Gastroesophageal sphincter (tissue), 3 donors: Measurements from ENCODE around the gene GSK3A.

Source experiments
- CTCF ChIP-seq, 4 experiments: fragments of 200-600 bp in 2 of 4; fragments of 450-650 bp in 2 of 4; sonication (generic) in 1 of 4; IDR thresholded peaks; one replicate each; pipeline ENCODE4 v1.5.1; 2017 to 2019; ENCODE audit warnings: antibody characterized with exemption in 4 of 4, mild to moderate bottlenecking in 2 of 4, moderate library complexity in 2 of 4
- EP300 ChIP-seq: sonication (generic); formaldehyde crosslinking; IDR thresholded peaks from one replicate; pipeline ENCODE4 v1.6.1; 2017; ENCODE audit warnings: antibody characterized with exemption, mild to moderate bottlenecking

- TF ChIP-seq CTCF (IDR thresholded peaks at IDR 0.05) (peak in 1 of 4 experiments; percentile 13), EP300 (no peak)
Observed at GRCh38 chr19:42254089-42254849, 11.9 kb upstream of the GSK3A start.
